Loucy (cell line): ENCODE measurements around the gene KLRG1.

Source experiments
- CTCF ChIP-seq: fragments of 200-600 bp; sonication (generic); conservative IDR thresholded peaks from 2 replicates; pipeline ENCODE4 v1.5.1; 2014; ENCODE audit warnings: mild to moderate bottlenecking, antibody characterized with exemption, low read length
- EZH2phosphoT487 ChIP-seq: fragments of 200-600 bp; IDR thresholded peaks from 2 replicates; pipeline ENCODE4 v1.6.1; 2018; ENCODE audit warnings: antibody characterized with exemption, mild to moderate bottlenecking, moderate library complexity, borderline replicate concordance

GRCh38 chr12:8968761-8969160, 20.6 kb upstream of the KLRG1 start:
- no peak for TF ChIP-seq CTCF
- no peak for TF ChIP-seq EZH2phosphoT487
